OCI-LY7 (cell line): ENCODE data around the gene RREB1. TPM values are rescaled to one million over a fixed set of nuclear protein-coding genes. Genes with fewer than 3 reads are reported as not detected.

Experiments used
- BruUV-seq: library from RNA; stranded (reverse); fragments of 400-500 nt; replicated peaks from 2 replicates; lab custom pipeline; 2021; lab: Mats Ljungman, UMichigan
- CTCF ChIA-PET: fragments of 300-600 bp; sonication (Branson Sonifier 250); formaldehyde crosslinking; loops from one replicate; lab custom pipeline; 2022; ENCODE audit warnings: antibody characterized with exemption; ENCODE audit not compliant: unreplicated experiment; lab: Charles Lee
- POLR2A ChIA-PET: fragments of 300-600 bp; sonication (Branson Sonifier 250); formaldehyde crosslinking; loops from one replicate; lab custom pipeline; 2022; ENCODE audit warnings: antibody characterized with exemption; lab: Charles Lee
- DNase-seq: peaks from one replicate; pipeline ENCODE4 v3.0.0-alpha.2; 2015; ENCODE audit warnings: low spot score
- H2AFZ ChIP-seq: fragments of 200-600 bp; sonication (generic), shearing (Covaris generic); 2 replicates; pipeline ENCODE4 v1.6.1; 2014; ENCODE audit warnings: mild to moderate bottlenecking, antibody characterized with exemption, low read length, moderate library complexity
- H3K27ac ChIP-seq: fragments of 200-600 bp; sonication (generic); 2 replicates; pipeline ENCODE4 v1.5.1; 2014; ENCODE audit warnings: mixed run types, low read depth, mild to moderate bottlenecking, moderate library complexity, low read length, inconsistent platforms; ENCODE audit not compliant: poor library complexity, severe bottlenecking
- H3K36me3 ChIP-seq: fragments of 200-600 bp; sonication (generic); 2 replicates; pipeline ENCODE4 v1.6.1; 2014; ENCODE audit warnings: mild to moderate bottlenecking, antibody characterized with exemption, low read length, moderate library complexity, mixed read lengths; ENCODE audit not compliant: insufficient read depth
- H3K4me1 ChIP-seq: fragments of 200-600 bp; sonication (generic); 2 replicates; pipeline ENCODE4 v1.5.1; 2014; ENCODE audit warnings: mild to moderate bottlenecking, low read length; ENCODE audit not compliant: insufficient read depth, poor library complexity, severe bottlenecking
- H3K4me2 ChIP-seq: fragments of 200-600 bp; sonication (generic); 2 replicates; pipeline ENCODE4 v1.6.1; 2014; ENCODE audit warnings: mild to moderate bottlenecking, low read length
- H3K4me3 ChIP-seq: fragments of 200-600 bp; sonication (generic); 2 replicates; pipeline ENCODE4 v1.5.1; 2014; ENCODE audit warnings: mild to moderate bottlenecking, low read depth, low read length; ENCODE audit not compliant: poor library complexity, severe bottlenecking
- H3K79me2 ChIP-seq: fragments of 200-600 bp; sonication (generic); 2 replicates; pipeline ENCODE4 v1.6.1; 2016; ENCODE audit warnings: low read depth, mild to moderate bottlenecking, low read length, moderate library complexity, mixed read lengths; ENCODE audit not compliant: insufficient read depth
- H3K9me2 ChIP-seq: fragments of 200-600 bp; sonication (generic); 2 replicates; pipeline ENCODE4 v1.6.1; 2016; ENCODE audit warnings: mild to moderate bottlenecking, low read length, mixed read lengths; ENCODE audit not compliant: insufficient read depth
- H3K9me3 ChIP-seq: fragments of 200-600 bp; sonication (generic); 2 replicates; pipeline ENCODE4 v1.6.1; 2014; ENCODE audit warnings: mild to moderate bottlenecking, mixed run types, low read length, mixed read lengths
- H4K20me1 ChIP-seq: fragments of 200-600 bp; sonication (generic); 2 replicates; pipeline ENCODE4 v1.6.1; 2014; ENCODE audit warnings: mild to moderate bottlenecking, antibody characterized with exemption, low read length, moderate library complexity, mixed read lengths; ENCODE audit not compliant: insufficient read depth
- EZH2phosphoT487 ChIP-seq: fragments of 200-600 bp; sonication (generic); IDR thresholded peaks from 2 replicates; pipeline ENCODE4 v1.6.1; 2018; ENCODE audit warnings: low read depth, borderline replicate concordance, mild to moderate bottlenecking, mixed run types, antibody characterized with exemption, low read length, moderate library complexity, mixed read lengths
- intact Hi-C: fragments of 100-400 bp; cut with micrococcal nuclease; formaldehyde crosslinking; loops from one replicate; pipeline ENCODE4 v1.10.0; 2022; ENCODE audit not compliant: unreplicated experiment
- total RNA-seq, 2 experiments: library from RNA; depleted of rRNA in 1 of 2; stranded (reverse); fragments of >200 nt in 1 of 2; shearing (Covaris generic) in 1 of 2; gene quantifications; 2 replicates each; pipeline ENCODE4 v1.2.3, GENCODE V29; 2014 to 2022
- TF ChIP-seq, protein P1 (sequence below): fragments of 200-600 bp; sonication (generic); conservative IDR thresholded peaks from 2 replicates; pipeline ENCODE4 v1.5.1; 2014; ENCODE audit warnings: mild to moderate bottlenecking, antibody characterized with exemption, low read length, moderate library complexity, mixed read lengths

The RREB1 gene
- total RNA-seq, 2 experiments from 2014 or later = 4.4 to 7.1 TPM

DNA sequence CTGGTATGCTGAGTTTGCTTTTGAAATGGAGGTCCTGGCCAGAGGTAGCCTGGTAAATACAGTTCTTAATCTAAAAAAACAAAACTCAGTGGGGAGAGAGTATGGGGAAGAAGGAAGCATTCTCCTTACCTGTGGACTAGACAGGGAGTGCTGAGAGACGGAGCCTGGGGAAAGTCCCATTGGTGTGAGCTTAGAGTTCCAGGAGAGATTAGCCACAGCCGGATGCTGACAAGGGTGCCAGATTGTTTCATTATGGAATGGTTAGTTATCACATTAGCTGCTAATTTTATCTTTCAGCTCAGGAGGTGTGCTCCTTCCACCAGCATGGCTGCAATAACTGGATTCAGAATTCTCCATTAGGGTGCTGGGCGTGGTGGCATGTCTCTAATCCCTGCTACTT, 75.9 kb downstream of the RREB1 start:
- no peak overlapping the region for H3K4me2 ChIP-seq
- H3K79me2 ChIP-seq = no peaks in the 10 kb centered on the region
- ChIA-PET POLR2A (no interaction called here), CTCF (no interaction called here)
- peaks cover 3% of the 10 kb centered on the region for H3K36me3 ChIP-seq
- H3K4me3 ChIP-seq = no peak overlapping the region
- intact Hi-C loops = no loop called here
- no TSS peak for BruUV-seq
- TF ChIP-seq EZH2phosphoT487 = no peak
- TF ChIP-seq, protein P1, sequence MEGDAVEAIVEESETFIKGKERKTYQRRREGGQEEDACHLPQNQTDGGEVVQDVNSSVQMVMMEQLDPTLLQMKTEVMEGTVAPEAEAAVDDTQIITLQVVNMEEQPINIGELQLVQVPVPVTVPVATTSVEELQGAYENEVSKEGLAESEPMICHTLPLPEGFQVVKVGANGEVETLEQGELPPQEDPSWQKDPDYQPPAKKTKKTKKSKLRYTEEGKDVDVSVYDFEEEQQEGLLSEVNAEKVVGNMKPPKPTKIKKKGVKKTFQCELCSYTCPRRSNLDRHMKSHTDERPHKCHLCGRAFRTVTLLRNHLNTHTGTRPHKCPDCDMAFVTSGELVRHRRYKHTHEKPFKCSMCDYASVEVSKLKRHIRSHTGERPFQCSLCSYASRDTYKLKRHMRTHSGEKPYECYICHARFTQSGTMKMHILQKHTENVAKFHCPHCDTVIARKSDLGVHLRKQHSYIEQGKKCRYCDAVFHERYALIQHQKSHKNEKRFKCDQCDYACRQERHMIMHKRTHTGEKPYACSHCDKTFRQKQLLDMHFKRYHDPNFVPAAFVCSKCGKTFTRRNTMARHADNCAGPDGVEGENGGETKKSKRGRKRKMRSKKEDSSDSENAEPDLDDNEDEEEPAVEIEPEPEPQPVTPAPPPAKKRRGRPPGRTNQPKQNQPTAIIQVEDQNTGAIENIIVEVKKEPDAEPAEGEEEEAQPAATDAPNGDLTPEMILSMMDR = no peak
- no peaks in the 10 kb centered on the region for H3K9me3 ChIP-seq
- H3K4me1 ChIP-seq = peaks cover 6% of the 10 kb centered on the region
- no peak for DNase-seq
- no peak overlapping the region for H2AFZ ChIP-seq
- no peaks in the 10 kb centered on the region for H3K9me2 ChIP-seq
- H4K20me1 ChIP-seq = no peaks in the 10 kb centered on the region
- H3K27ac ChIP-seq = no peak overlapping the region

DNA sequence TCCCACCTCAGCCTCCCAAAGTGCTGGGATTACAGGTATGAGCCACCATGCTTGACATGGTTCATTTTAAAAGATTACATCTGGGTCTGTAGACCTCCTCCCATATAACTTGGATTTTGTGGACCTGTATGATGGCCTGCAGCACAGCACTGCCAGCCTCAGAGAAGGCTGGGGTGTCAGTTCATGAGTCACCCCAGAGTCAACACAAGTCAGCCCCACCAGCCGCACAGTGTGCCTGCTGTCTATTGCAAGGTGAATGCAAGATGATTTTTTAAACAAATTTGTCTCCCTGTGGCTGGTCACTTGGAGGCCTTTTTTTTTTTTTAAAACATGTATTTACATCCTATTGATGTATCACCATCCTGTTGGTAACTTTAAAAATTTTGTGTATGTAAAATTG, 76.7 kb downstream of the RREB1 start:
- H4K20me1 ChIP-seq = no peaks in the 10 kb centered on the region
- no peaks in the 10 kb centered on the region for H3K9me3 ChIP-seq
- peaks cover 3% of the 10 kb centered on the region for H3K36me3 ChIP-seq
- no peak for DNase-seq
- H3K4me1 ChIP-seq = peaks cover 8% of the 10 kb centered on the region
- H3K4me2 ChIP-seq = no peak overlapping the region
- H3K4me3 ChIP-seq = no peak overlapping the region
- H2AFZ ChIP-seq = no peak overlapping the region
- no peak overlapping the region for H3K27ac ChIP-seq
- ChIA-PET CTCF (no interaction called here), POLR2A (no interaction called here)
- H3K79me2 ChIP-seq = no peaks in the 10 kb centered on the region
- H3K9me2 ChIP-seq = no peaks in the 10 kb centered on the region
- no TSS peak for BruUV-seq
- TF ChIP-seq EZH2phosphoT487 = no peak
- TF ChIP-seq, protein P1 = no peak
- intact Hi-C loops = no loop called here

DNA sequence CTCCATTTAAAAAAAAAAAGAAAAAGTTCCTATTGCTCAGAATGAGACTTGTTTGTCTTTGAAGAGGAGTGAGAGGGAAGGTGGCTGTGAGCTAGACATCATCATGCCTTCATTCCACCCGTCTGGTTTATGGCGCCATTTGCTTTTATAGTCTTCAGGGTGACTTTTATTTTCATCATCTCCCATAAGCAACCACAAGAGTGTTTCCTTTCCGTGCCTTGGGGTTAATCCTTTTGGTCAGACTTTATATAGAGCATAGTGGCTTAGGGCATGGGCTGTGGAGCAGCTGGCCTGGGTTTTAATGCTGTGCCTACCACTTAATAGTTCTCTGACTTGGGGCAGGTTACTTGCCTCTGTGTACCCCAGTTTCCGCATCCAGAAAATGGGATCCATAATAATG, 77.8 kb downstream of the RREB1 start:
- H3K9me2 ChIP-seq = no peaks in the 10 kb centered on the region
- H4K20me1 ChIP-seq = no peaks in the 10 kb centered on the region
- H3K4me2 ChIP-seq = no peak overlapping the region
- POLR2A ChIA-PET = interaction anchor here (0.6 kb wide), 1 partner anchor 107 kb away, joined by 3 read pairs; no protein-coding TSS in a partner anchor
- no peak for TF ChIP-seq EZH2phosphoT487
- TF ChIP-seq, protein P1 = no peak
- H3K4me1 ChIP-seq = peaks cover 8% of the 10 kb centered on the region
- no peaks in the 10 kb centered on the region for H3K79me2 ChIP-seq
- H2AFZ ChIP-seq = no peak overlapping the region
- no peak overlapping the region for H3K27ac ChIP-seq
- no peaks in the 10 kb centered on the region for H3K9me3 ChIP-seq
- H3K4me3 ChIP-seq = no peak overlapping the region
- intact Hi-C loops = no loop called here
- peaks cover 3% of the 10 kb centered on the region for H3K36me3 ChIP-seq
- CTCF ChIA-PET = no interaction called here
- no peak for DNase-seq
- no TSS peak for BruUV-seq
